Thyroid gland (tissue), 4 donors: ENCODE measurements around the gene DHX57. TPM values are rescaled to one million over a fixed set of nuclear protein-coding genes. Genes with fewer than 3 reads are reported as not detected.

Experiments used
- DNase-seq, 2 donors: peaks; one replicate each; pipeline ENCODE4 v3.0.0-alpha.2; 2019
- H3K27ac ChIP-seq, 3 donors: fragments of 200-600 bp; sonication (generic); 1 replicate in 2 of 3; 2 replicates in 1 of 3; pipeline ENCODE4 v1.5.1; 2016 to 2019; ENCODE audit warnings: mild to moderate bottlenecking in 1 of 3, moderate library complexity in 1 of 3
- H3K27me3 ChIP-seq: fragments of 200-600 bp; sonication (generic); one replicate; pipeline ENCODE4 v1.5.1; 2019
- H3K36me3 ChIP-seq, 2 donors: fragments of 200-600 bp; sonication (generic); one replicate each; pipeline ENCODE4 v1.5.1; 2016 to 2019
- H3K4me1 ChIP-seq, 2 donors: fragments of 200-600 bp; sonication (generic); one replicate each; pipeline ENCODE4 v1.5.1; 2017 to 2019
- H3K4me3 ChIP-seq, 3 donors: fragments of 200-600 bp; sonication (generic); replicated peaks in 1 of 3; 1 replicate in 2 of 3; 2 replicates in 1 of 3; pipeline ENCODE4 v1.5.1; 2016; ENCODE audit warnings: mild to moderate bottlenecking in 1 of 3
- H3K9me3 ChIP-seq: fragments of 200-600 bp; sonication (generic); one replicate; pipeline ENCODE4 v1.5.1; 2017
- CTCF ChIP-seq, 6 experiments: fragments of 200-600 bp in 3 of 6; fragments of 450-650 bp in 3 of 6; sonication (generic) in 3 of 6; IDR thresholded peaks; one replicate each; pipeline ENCODE4 v1.5.1; 2016 to 2019; ENCODE audit warnings: antibody characterized with exemption in 6 of 6, mild to moderate bottlenecking in 2 of 6, inconsistent platforms in 1 of 6, moderate library complexity in 1 of 6
- POLR2A ChIP-seq, 2 donors: fragments of 450-650 bp; IDR thresholded peaks; one replicate each; pipeline ENCODE4 v1.6.1; 2017; ENCODE audit warnings: antibody characterized with exemption in 2 of 2, mild to moderate bottlenecking in 2 of 2, moderate library complexity in 1 of 2
- WGBS, 2 donors: methylation state at CpG; one replicate each; pipeline ENCODE4 v1.1.5; 2017; 5-methylcytosine and 5-hydroxymethylcytosine counted together
- intact Hi-C: fragments of 100-400 bp; cut with DNase I; formaldehyde crosslinking; loops from one replicate; pipeline ENCODE4 v1.15.1; 2023
- total RNA-seq, 4 donors: library from RNA; depleted of rRNA; stranded (reverse); fragments of >200 nt; gene quantifications; one replicate each; pipeline ENCODE4 v1.2.3, GENCODE V29; 2016

DHX57 gene
- 10 to 100 TPM; 12.4 to 19.3 (median 16.3) TPM for total RNA-seq

- intact Hi-C loops: no loop called here
- DNase-seq: peak; percentile 93 to 94
- Histone ChIP-seq H3K4me3 (peak within 1 kb of the TSS; percentile 69 to 76 (median 71)), H3K27me3 (no peaks in the 10 kb centered on the region), H3K4me1 (peaks cover 0 to 5% of the 10 kb centered on the region in 2 donors), H3K9me3 (no peaks in the 10 kb centered on the region), H3K27ac (peak within 1 kb of the TSS in 1 of 3 donors; percentile 13), H3K36me3 (no peaks in the 10 kb centered on the region)
- 0 to 1% methylated on average over 6 to 29 of the region's 52 CpGs for WGBS, 2 donors
- TF ChIP-seq POLR2A (IDR thresholded peaks at IDR 0.05) (peak in 1 of 2 donors; percentile 63), CTCF (IDR thresholded peaks at IDR 0.05) (no peak)
These were observed at the start of gene DHX57, which contains the start of gene MORN2 for GRCh38 chr2:38875576-38876367. Gene DHX57, minus strand, starts transcription at chr2:38875934. Its CDS starts 7,529 bp downstream, at chr2:38868405. Gene MORN2, plus strand, starts transcription at chr2:38875976.

- TF ChIP-seq CTCF (IDR thresholded peaks at IDR 0.05) (no peak), POLR2A (IDR thresholded peaks at IDR 0.05) (no peak)
- Histone ChIP-seq H3K9me3 (no peaks in the 10 kb centered on the region), H3K4me3 (no peak overlapping the region), H3K36me3 (no peaks in the 10 kb centered on the region), H3K4me1 (no peaks in the 10 kb centered on the region), H3K27ac (no peak overlapping the region), H3K27me3 (no peaks in the 10 kb centered on the region)
- no peak for DNase-seq
- WGBS, 2 donors: 90 to 94% methylated on average over 2 of the region's 2 CpGs
- intact Hi-C loops: no loop called here
These were observed 47.2 kb upstream of the DHX57 start for GRCh38 chr2:38922902-38923301.

DNA sequence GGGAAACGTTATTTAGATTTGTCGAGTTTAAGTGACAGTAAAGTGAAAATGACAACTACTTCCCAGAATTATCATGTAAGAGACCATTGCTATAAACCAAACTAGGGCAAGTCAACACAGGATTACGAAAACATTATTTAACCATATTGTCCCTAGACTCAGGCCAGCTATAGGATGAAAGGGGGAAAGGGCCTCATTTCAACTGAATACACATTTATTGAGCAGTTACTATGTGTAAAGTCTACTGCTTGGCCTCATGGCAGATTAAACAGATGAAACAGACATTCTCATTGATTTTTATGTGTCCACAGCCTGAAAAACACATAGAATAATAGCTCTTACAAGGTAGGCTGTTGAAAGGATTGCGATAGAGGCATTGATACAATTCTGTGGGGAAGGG is 46.7 kb upstream of the DHX57 start:
- Histone ChIP-seq H3K27me3 (no peaks in the 10 kb centered on the region), H3K4me3 (no peak overlapping the region), H3K4me1 (no peaks in the 10 kb centered on the region), H3K36me3 (no peaks in the 10 kb centered on the region), H3K9me3 (no peaks in the 10 kb centered on the region), H3K27ac (no peak overlapping the region)
- TF ChIP-seq CTCF (IDR thresholded peaks at IDR 0.05) (no peak), POLR2A (IDR thresholded peaks at IDR 0.05) (no peak)
- intact Hi-C loops: no loop called here
- no peak for DNase-seq
- WGBS, 2 donors: 93 to 94% methylated on average over 4 of the region's 4 CpGs

DNA sequence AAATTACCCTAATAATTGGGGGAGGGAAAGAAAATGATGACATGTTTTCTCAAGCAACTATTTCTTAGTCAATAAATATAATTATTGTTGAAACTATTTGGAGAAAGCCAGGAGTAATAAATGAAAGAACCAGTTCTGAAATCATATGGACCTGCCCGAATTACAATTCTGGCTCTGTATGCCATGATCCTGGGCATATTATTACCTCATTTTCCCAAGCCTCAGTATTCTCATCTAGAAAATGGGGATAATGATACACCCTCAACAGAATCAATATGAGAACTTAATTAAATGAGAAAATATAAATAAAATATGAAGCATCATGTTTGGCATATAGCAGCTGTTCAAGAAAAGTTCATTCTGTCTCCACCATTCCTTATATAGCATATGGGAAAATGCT is 36.9 kb upstream of the DHX57 start:
- WGBS, 2 donors: 73 to 80% methylated on average over 1 of the region's 1 CpG
- H3K9me3 ChIP-seq: no peaks in the 10 kb centered on the region
- intact Hi-C loops: no loop called here
- DNase-seq: no peak
- no peaks in the 10 kb centered on the region for H3K36me3 ChIP-seq
- no peak overlapping the region for H3K4me3 ChIP-seq
- no peak overlapping the region for H3K27ac ChIP-seq
- no peaks in the 10 kb centered on the region for H3K27me3 ChIP-seq
- TF ChIP-seq CTCF (IDR thresholded peaks at IDR 0.05): no peak
- no peak for TF ChIP-seq POLR2A (IDR thresholded peaks at IDR 0.05)
- no peaks in the 10 kb centered on the region for H3K4me1 ChIP-seq

DNA sequence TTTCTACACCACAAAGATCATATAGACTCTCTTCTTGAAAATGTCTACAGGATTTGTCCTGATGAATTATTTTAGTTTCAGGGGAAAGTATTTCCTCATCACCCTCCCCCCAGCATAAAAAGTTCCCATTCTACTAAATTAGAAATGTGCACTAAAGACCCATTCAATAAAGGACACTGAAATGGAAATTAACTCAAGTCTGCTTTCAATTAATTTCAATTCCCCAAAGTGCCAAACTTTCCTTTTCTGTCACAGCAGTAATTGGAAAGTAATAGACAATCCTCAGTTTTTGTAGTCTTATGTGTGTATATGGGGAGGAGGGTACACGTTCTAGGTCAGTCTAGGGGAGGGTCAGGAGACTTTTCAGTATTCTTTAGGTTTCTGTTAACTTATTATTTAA is 35.5 kb upstream of the DHX57 start:
- Histone ChIP-seq H3K4me3 (no peak overlapping the region), H3K36me3 (no peaks in the 10 kb centered on the region), H3K4me1 (no peaks in the 10 kb centered on the region), H3K27ac (no peak overlapping the region), H3K9me3 (no peaks in the 10 kb centered on the region), H3K27me3 (no peaks in the 10 kb centered on the region)
- intact Hi-C loops: no loop called here
- DNase-seq: no peak
- 76 to 78% methylated on average over 1 of the region's 1 CpG for WGBS, 2 donors
- no peak for TF ChIP-seq POLR2A (IDR thresholded peaks at IDR 0.05)
- no peak for TF ChIP-seq CTCF (IDR thresholded peaks at IDR 0.05)
